IPS DF 19.7 (cell line): ENCODE data around the gene GALNT17.
A peak's percentile ranks its signal among the peaks of the same experiment; 100 is the strongest.
"Not testable (repeated sequence)": the region's sequence is repeated elsewhere in the genome, so short reads cannot be mapped to it uniquely, and the experiment has no call there.

Experiments used
- DNase-seq: peaks from one replicate; pipeline ENCODE4 v3.0.0-alpha.2; 2013; ENCODE audit warnings: low read depth, low spot score

GALNT17 gene

DNA sequence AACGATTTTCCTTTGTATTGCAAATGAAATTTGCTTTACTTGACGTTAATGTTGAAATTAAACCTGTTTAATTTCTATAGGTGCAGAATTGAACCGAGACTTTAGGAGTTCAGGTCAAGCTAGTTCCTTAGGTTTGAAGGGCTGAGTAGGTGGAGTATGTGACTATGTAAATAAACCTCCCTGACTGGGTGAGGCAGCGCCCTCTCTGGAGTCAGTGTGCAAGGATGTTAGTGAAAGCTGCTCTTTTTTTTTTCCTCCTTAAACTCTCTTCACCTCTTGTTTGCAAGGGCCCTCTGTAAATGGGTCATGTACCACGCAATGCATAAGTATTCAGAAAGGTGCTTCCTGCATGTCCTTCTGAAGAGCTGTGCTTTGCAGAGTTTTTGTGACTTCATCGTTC is 33.8 kb downstream of the GALNT17 start:
- peak; percentile 40 for DNase-seq

DNA sequence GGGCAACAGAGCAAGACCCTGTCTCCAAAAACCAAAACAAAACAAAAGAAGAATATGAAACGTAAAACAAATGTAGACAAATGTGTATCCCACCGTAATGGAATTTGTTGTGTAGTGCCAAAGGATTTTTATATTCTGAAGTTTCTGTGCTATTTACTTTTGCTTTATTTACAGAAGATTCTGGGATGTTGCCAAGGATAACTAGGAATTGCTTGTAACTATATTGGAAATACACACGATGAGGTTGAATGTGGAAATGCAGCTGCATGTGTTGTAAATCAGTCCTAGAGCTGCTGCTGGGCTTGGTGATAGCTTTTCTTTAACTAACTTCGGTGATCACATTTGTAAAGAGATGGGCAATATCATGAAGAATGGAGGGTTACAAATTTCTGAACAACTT is 39.5 kb downstream of the GALNT17 start:
- DNase-seq = no peak

DNA sequence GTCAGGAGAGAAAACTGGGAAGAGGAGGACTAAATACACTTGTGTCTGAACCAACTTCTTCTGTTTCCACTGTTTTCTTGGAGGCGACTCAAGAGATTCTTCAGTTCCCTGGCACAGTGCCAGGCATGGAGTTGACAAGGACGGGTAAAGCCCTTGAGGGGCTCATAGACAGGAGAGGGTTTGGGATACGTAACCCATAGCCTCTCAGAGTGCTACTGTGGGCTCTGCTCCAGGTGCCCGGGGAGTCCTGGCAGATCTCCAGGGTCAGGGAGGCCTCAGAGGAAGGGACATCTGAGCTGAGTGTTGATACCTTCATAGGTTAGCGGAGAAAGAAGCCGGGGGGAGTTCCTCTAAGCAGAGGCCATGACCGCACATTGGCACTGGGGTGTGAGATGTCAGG is 42.0 kb downstream of the GALNT17 start:
- DNase-seq = no peak

DNA sequence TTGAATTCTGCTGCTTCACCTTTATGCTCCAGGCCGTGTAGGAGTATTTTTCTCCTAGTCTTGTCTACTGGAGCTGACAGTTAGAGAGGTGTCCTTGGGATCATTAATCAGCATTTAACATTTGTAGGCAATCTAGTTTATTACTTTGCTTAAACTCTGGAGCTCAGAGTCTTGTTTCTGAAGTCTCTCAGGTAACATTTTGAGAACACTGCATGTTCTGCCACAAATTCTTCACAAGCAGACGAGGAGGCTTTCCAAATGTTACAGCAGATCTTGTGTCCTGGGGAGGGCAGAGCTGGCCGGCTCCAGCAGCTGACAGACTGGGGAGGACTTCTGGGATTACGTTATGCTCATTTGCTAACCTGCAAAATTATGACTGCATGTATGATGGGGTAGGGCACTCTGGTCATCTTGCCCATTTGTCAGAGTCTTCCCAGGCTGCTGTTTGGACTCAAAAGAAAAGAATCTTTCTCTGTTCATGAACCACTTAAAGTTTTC is 50.5 kb downstream of the GALNT17 start:
- DNase-seq = no peak

DNA sequence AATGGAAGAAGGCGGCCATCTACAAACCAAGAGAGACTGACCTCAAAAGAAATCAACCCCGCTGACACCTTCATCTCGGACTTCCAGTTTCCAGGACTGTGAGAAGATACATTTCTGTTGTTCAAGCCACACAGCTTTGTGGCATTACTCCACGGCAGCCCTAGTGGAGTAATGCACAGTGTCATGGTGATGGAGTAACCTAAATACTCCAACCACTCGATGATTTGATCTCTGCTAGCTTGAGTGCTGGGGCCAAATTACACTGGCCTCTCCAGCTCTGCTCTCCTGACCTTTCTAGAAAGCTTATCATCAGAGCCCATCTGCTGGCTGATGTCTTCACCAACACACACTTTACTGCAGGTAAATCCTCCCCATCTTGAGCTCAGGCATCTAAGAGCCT is 52.2 kb downstream of the GALNT17 start:
- no peak for DNase-seq

DNA sequence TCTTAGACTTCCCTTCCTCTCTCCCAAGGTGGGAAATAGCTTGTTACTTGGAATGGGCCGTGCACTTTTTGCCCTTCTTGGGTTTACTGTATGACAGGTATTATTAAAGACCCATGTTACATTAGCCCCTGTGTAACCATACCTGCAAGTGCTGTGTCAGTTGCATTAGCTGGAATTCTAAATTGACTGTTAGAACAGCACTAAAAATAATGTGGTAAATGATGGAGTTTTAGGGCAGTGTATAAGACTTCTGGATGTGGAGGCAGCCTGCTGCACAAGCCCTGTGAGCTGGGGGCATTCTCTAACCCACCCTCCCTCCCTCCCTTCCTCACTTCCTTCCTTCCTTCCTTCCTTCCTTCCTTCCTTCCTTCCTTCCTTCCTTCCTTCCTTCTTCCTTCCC is 52.7 kb downstream of the GALNT17 start:
- DNase-seq = no peak

DNA sequence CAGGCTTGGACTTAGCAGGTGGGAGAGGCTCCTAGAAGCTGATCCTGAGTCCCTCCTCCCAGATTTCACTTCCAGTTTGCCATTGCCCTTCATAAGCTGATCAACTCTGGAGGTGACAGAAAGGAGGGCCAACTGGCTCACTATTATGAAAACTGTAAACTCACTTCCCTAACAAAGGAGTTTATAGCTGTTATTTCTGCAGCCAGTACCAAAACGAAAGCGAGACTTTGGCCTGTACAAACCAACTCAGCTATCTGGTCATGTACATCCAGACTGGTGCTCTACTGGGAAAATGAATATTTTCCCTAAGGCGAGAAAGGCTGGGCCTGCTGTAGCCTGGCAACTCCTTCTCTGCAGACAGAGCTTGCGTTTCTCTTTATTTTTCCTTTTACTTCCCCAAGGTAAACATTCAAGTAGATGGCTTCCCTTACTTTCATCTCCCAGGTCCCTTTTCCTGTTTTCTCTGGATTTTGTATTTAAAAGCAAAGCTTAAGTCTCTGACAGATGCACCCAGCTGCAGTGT is 54.7 kb downstream of the GALNT17 start:
- DNase-seq = no peak

DNA sequence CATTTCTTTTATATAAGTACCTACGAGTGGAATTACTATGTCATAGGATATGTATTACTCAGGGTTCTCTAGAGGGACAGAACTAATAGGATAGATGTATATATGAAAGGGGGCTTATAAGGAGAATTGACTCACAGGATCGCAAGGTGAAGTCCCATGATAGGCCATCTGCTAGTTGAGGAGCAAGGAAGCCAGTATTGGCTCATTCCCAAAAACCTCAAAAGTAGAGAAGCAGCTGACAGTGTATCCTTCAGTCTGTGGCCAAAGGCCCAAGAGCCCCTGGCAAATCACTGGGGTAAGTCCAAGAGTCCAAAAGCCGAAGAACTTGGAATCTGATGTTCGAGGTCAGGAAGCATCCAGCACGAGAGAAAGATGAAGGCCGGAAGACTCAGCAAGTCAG is 59.8 kb downstream of the GALNT17 start:
- DNase-seq = no peak

DNA sequence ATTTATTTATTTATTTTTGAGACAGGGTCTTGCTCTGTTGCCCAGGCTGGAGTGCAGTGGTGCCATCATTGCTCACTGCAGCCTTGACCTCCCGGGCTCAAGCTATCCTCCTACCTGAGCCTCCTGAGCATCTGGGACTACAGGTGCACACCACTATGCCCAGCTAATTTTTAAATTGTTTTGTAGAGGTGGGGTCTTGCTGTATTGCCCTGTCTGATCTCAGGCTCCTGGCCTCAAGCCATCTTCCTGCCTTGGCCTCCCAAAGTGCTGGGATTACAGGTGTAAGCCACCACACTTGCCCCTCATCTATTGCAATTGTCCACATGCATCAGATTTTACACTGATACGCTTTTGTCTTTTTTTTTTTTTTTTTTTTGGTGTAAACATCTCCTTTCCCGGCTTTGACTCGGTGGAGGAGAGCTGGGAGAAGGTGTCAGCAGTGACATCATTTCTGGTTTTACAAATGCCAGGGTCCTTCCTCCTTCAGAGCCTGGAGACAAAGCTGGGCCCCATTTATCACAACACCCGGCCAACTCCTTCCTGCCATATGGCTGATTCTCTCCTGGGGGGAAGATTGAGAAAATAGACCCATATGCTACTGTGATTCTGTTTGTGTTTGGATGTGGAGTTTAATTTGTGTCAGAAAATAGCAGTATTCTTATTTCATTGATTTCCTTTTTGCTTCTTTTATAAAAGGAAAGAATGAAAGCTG is 61.3 kb downstream of the GALNT17 start:
- DNase-seq = no peak

DNA sequence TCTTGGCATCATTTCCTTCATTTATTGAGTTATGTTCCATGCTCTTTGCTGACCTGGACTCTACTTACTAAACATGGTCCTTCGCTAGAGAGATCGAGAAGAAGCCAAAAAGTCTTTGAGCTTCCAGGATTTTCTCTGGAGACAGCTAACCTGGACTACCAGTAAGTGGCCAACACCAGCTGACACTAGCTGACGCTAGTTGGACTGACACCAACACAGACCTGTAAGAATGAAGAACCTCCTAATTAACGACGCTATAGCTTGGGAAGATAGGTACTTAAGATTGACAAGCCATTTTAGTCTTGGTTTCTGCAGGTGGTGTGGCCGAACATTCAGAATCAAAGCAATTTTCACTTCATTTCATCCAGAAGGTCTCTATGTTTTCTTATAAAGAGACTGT is 66.4 kb downstream of the GALNT17 start:
- DNase-seq = no peak

DNA sequence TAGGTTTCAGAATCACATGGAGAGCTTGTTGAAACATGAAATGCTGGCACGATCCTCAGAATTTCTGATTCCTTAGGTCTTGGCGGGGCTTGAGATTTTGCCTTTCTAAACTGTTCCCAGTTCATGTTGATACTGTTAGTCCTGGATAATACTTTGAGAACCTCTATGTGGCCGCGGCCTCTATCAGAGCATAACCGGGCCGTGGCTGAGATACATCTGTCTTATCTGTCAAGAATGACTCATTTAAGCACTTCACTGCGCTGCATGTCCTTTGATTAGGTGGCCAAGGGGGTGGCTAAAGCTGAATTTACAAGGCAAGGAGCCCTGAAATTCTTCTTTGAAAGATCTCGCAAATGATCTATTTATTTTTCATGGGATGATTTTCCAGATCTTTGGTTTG is 66.9 kb downstream of the GALNT17 start:
- no peak for DNase-seq

DNA sequence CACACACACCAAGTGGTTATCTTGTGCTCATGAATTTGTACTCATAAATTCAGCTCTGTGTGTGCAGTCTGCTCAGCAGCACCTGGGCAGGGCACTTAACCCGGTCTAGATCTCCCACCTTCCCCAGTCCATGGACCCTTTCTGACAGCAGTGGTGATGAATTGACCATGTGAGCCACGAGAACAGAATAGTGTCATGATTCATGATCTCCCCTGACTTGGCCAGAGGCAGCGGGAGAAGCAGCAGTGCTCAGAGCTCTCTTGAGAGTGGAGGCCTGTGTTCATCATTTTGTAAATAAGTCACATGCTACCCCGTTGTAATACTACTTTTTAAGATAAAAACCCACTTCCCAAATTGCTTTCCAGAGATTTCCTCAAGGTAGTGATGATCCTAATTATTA is 74.2 kb downstream of the GALNT17 start:
- no peak for DNase-seq

DNA sequence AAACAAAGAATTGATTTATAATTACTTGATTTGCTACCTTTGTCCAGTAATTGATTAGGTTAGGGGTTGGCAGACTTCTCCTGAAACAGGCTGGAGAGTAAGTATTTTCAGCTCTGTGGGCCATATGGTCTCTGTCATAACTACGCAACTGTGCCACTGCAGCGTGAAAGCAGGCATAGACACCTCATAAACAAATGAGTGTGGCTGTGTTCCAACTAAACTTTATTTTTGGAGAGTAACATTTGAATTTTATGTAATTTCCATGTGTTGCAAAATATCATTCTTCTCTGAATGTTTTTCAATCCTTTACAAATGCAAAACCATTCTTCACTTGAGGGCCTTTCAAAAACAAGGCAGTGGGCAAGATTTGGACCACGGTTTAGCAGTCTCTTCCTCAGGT is 76.9 kb downstream of the GALNT17 start:
- DNase-seq = no peak

DNA sequence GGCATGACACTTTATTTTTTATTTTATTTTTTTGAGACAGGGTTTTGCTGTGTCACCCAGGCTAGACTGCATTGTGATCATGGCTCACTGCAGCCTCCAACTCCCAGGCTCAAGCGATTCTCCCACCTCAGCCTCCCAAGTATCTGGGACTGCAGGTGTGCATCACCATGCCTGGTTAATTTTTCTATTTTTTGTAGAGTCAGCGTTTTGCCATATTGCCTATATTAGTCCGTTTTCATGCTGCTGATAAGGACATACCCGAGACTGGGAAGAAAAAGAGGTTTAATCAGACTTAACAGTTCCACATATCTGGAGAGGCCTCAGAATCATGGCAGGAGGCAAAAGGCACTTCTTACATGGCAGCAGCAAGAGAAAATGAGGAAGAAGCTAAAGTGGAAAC is 77.5 kb downstream of the GALNT17 start:
- DNase-seq = not testable (repeated sequence)

DNA sequence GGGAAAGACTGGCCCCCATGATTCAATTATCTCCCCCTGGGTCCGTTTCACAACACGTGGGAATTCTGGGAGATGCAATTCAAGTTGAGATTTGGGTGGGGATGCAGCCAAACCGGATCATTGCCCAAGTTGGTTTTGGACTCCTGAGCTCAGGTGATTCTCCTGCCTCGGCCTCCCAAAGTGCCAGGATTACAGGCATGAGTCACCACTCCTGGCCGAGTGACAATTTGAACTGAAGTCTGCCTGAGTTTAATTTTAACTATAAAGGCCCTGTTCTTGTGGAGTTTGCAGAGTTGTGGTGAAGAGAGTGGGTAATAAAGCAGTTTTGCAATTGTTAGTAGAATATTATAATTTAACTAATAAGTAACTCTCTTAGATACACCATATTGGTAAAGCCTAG is 78.3 kb downstream of the GALNT17 start:
- no peak for DNase-seq

DNA sequence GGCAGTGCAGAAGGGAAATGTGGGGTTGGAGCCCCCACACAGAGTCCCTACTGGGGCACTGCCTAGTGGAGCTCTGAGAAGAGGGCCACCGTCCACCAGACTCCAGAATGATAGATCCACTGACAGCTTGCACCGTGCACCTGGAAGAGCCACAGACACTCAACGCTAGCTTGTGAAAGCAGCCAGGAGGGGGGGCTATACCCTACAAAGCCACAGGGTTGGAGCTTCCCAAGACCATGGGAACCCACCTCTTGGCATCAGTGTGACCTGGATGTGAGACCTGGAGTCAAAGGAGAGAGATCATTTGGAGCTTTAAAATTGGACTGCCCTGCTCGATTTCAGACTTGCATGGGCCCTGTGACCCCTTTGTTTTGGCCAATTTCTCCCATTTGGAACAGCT is 80.5 kb downstream of the GALNT17 start:
- DNase-seq = not testable (repeated sequence)

DNA sequence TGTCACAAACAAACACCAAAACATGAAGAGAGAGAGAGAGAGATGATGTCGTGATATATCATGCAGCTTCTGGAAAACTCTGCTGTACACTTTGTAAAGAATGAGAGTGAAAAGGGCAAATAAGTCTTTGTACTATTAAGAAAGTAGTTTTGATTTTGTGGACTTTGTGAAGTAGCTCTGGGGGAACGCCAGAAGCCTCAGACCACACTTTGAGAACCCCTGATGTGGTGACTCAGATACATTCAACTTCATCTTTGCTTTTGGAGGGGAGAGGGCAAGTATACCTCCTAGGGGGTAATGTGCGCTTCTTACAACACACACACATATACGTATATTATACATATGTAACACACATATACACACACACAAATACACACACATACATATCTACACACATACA is 84.3 kb downstream of the GALNT17 start:
- DNase-seq = no peak

DNA sequence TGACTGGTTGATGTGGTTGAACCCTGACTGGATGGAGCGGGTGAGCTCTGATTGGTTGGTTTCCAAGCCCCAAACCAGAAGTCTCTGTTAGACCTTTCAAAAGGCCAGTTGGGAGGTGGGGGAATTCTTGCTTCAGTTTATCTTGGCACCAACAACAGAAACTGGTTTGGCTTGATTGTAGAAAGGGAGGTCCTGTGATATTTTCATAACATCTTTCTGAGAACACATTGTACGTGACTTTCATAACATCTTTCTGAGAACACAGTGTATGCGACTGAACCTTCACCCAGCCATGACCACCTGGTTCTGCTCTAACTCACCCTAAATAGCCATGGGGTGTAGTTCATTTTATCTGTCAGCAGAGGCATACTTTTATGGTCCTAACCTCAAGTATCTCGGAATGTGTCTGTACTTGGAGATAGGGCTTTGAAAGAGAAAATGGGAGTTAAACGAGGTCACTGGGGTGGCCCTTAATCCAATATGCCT is 88.3 kb downstream of the GALNT17 start:
- DNase-seq = no peak

DNA sequence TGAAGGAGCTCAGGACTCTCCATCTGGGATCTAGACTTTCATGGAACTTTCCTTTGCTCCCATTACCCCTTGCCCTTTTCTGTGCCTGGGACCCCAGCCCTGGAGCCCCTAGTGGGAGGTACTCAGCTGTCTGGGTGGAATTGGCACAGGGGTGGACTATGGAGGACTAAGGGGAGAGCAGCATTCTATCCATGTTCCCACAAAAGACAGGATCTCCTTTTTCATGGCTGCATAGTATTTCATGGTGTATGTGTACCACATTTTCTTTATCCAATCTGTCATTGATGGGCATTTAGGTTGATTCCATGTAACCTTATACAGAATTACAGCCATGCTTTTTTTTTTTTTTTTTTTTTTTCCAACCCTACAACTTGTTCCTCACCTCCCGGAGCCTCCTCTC is 89.1 kb downstream of the GALNT17 start:
- no peak for DNase-seq

DNA sequence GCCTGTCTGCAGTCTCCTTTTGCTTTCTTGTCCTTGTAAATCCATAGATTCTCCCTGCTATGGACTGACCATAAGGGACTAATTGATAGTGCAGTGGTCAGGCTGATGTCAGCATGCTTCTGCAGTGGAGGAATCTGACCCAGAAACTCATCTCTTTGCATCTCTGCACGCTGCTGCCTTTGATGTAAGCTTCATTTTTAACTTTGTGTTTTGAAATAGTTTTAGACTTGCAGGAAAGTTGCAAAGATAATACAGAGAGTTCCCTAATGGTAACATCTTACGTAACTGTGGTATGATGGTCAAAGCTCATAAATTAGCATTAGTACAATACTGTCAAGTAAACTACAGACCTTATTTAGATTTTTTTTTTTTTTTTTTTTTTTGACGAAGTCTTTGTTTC is 89.6 kb downstream of the GALNT17 start:
- DNase-seq = no peak

DNA sequence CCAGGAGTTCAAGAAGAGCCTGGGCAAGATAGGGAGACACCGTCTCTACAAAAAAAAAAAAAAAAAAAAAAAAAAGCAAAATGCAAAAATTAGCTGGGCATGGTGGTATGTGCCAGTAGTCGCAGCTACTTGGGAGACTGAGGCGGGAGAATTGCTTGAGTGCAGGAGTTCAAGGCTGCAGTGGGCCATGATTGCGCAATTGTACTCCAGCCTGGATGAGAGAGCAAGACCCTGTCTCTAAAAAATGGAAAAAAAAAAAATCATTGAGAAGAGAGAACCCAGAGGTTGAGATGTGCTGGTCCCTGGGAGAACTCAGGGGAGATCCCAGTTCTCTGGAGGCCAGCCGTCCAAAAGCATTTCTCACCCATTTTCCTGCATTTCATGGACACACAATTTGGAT is 95.2 kb downstream of the GALNT17 start:
- no peak for DNase-seq

DNA sequence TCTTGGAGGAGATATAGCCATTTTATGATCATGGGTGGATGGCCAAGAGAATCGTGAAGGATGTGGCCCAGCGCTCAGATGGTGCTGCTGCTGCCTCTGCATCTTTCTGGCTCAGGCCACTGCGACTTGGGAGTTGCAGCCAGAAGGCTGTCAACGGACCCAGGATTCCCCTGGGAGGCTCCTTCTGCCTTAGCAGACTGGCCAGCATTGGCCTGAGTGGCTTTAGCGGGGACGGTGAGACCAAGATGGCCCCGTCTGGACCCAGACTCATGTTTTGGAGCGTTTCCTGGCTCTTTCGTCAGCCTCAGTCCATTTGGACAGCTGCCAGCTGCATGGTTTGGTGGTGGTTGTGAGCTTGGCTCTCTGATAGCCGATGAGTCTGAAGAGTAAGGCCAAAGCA is 97.2 kb downstream of the GALNT17 start:
- DNase-seq = no peak

DNA sequence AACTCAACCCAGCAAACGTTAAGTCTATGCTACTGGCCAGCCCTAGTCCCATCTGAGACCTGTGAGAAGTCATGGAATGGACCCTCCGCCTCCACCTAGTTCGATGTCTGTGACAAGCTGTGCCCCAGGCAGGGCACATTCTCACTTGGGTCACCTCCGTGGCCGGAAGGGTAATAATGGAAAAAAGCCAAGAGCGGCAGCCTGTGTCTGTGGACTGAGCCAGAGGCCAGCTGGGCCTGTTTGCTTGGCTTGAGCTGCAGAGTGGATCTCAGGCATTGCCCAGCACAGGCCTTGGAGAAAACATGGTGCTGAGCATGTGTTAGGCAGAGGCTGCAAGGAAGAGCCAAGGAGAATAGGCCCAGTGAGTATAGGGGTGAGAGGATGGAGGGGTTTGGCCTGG is 97.8 kb downstream of the GALNT17 start:
- DNase-seq = no peak

DNA sequence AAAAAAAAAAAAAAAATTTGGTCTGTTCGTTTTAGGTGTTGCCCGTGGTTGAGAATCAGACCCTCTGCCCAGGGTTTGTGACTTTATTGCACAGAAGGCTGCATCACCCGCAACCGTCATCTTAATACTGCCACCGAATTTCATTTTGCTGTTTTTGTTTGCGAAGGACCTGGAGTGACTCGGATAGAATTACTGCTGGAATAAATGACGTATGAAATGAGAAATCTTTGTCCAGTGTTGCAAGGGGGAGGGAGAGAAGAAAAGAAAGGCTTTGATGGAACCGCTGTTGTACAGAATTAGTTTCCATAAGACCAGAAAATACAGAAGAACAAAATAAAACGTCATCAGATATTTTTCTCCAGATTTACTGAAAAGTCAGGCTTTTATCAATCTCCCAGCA is 103.3 kb downstream of the GALNT17 start:
- DNase-seq = no peak
